Measurements from ENCODE around the gene SMAP2. TPM values are rescaled to one million over a fixed set of nuclear protein-coding genes. Genes with fewer than 3 reads are reported as not detected.

The SMAP2 gene
- total RNA-seq, 2 experiments from 2014 or later: 116 to 145 TPM

DNA sequence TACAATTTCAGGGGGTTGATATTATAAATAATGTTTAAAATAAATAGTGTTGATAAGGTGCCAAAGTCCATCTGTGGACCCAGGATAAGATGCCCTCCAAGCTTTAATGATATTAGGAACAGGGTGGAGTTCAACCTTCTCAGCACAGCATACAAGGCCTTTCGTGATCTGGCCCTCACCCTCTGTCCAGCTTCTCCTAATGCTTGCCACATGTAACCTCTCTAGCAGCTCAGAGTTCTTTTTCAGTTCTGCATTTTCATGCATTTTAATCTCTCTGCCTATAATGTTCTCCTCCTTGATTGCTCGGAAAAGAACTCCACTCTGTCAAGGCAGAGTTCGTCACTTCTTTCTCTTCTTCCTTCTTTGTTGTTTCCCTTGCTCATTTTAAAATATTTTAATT, 21.4 kb upstream of the SMAP2 start:
- no peak for DNase-seq
- H3K4me3 Mint-ChIP-seq: no peak overlapping the region
- CTCF ChIA-PET: interaction anchor here (2.0 kb wide), 1 partner anchor 14 kb away, joined by 9 read pairs; no protein-coding TSS in a partner anchor
- ATAC-seq: no peak
- no peaks in the 10 kb centered on the region for H3K4me1 Mint-ChIP-seq
- H3K36me3 Mint-ChIP-seq: peaks cover 2% of the 10 kb centered on the region
- H3K27me3 Mint-ChIP-seq: no peaks in the 10 kb centered on the region
- no peak overlapping the region for H3K27ac Mint-ChIP-seq
- no peaks in the 10 kb centered on the region for H3K9me3 Mint-ChIP-seq (ENCODE audit: low read depth)

DNA sequence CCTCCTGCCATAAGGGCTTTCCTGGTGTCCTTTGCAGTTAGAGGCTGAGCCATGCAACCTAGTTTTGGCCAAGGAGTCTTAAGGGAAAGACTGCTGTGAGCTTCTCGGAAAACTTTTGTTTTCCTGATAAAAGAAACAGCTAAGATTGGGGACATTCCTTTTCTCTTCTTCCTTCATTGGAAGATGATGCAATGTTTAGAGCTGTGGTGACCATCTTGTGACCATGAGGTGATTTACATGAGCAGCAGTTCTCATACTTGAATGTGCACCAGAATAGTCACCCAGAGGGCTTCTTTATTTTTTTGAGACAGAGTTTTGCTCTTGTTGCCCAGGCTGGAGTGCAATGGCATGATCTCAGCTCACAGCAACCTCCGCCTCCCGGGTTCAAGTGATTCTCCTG, 20.4 kb upstream of the SMAP2 start:
- CTCF ChIA-PET: interaction anchor here (2.0 kb wide), 1 partner anchor 15 kb away, joined by 9 read pairs; no protein-coding TSS in a partner anchor
- no peak for ATAC-seq
- Mint-ChIP-seq H3K27ac (no peak overlapping the region), H3K9me3 (ENCODE audit: low read depth) (peaks cover 2% of the 10 kb centered on the region), H3K4me1 (no peaks in the 10 kb centered on the region), H3K4me3 (no peak overlapping the region), H3K36me3 (peaks cover 5% of the 10 kb centered on the region), H3K27me3 (no peaks in the 10 kb centered on the region)
- DNase-seq: no peak

DNA sequence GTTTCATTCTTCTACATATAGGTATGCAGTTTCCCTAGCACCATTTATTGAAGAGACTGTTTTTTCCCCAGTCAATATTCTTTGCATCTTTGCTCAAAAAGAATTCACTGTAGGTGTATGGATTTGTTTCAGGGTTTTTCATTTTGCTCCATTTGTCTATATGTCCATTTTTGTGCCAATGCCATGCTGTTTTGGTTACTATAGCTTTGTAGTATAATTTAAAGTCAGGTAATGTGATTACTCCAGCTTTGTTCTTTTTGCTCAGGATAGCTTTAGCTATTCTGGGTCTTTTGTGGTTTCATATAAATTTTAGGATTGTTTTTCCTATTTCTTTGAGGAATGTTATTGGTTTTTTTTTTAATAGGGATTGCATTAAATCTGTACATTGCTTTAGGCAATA, 15.9 kb upstream of the SMAP2 start:
- Mint-ChIP-seq H3K4me3 (no peak overlapping the region), H3K27me3 (no peaks in the 10 kb centered on the region), H3K4me1 (peaks cover 7% of the 10 kb centered on the region), H3K27ac (no peak overlapping the region), H3K9me3 (ENCODE audit: low read depth) (peaks cover 14% of the 10 kb centered on the region), H3K36me3 (peaks cover 19% of the 10 kb centered on the region)
- ATAC-seq (no peak), DNase-seq (no peak)
- CTCF ChIA-PET: interaction anchor here (1.8 kb wide), 1 partner anchor 19 kb away, joined by 6 read pairs; no protein-coding TSS in a partner anchor

DNA sequence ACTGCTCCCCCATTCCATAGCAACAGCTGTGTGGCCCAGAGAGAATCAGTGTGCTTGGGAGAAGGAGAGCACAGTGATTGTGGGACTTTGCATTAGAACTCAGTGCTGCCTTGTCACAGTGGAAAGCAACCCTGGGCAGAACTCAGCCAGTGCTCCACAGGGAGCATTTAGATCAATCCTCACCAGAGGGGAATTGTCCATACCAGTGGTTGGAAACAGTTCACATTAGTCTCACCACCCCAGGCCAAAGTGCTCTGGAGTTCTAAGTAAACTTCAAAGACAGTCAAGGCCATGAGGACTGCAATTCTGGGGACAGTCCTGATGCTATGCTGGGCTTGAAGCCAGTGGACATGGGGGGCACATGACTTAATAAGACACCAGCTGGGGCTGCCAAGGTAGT, 12.9 kb upstream of the SMAP2 start:
- peaks cover 14% of the 10 kb centered on the region for H3K9me3 Mint-ChIP-seq (ENCODE audit: low read depth)

DNA sequence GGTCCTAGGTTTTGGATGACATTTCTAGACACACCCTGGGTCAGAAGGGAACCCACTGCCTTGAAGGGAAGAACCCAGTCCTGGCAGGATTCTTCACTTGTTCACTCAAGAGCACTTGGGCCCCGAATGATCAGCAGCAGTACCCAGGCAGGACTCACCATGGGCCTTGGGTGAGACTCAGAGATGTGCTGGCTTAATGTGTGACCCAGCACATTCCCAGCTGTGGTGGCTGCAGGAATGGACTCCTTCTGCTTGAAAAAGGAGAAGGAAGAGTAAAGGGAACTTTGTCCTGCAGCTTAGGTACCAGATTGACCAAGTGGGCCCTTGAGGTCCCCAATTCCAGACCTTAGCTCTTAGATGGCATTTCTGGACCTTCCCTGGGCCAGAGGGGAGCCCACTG, 12.3 kb upstream of the SMAP2 start:
- CTCF ChIA-PET: interaction anchor here (1.4 kb wide), 1 partner anchor 23 kb away, joined by 4 read pairs; no protein-coding TSS in a partner anchor
- H3K27ac Mint-ChIP-seq: no peak overlapping the region
- H3K4me1 Mint-ChIP-seq: peaks cover 12% of the 10 kb centered on the region
- ATAC-seq (no peak), DNase-seq (no peak)
- H3K4me3 Mint-ChIP-seq: no peak overlapping the region
- peaks cover 14% of the 10 kb centered on the region for H3K9me3 Mint-ChIP-seq (ENCODE audit: low read depth)
- peaks cover 21% of the 10 kb centered on the region for H3K36me3 Mint-ChIP-seq
- H3K27me3 Mint-ChIP-seq: no peaks in the 10 kb centered on the region

More for the DNA sequence above, 12.9 kb upstream of the SMAP2 start:
- DNase-seq (no peak), ATAC-seq (no peak)
- Mint-ChIP-seq H3K4me1 (peaks cover 12% of the 10 kb centered on the region), H3K36me3 (peaks cover 21% of the 10 kb centered on the region), H3K4me3 (no peak overlapping the region), H3K27ac (no peak overlapping the region), H3K27me3 (no peaks in the 10 kb centered on the region)
- CTCF ChIA-PET: interaction anchor here (1.4 kb wide), 1 partner anchor 22 kb away, joined by 4 read pairs; no protein-coding TSS in a partner anchor

DNA sequence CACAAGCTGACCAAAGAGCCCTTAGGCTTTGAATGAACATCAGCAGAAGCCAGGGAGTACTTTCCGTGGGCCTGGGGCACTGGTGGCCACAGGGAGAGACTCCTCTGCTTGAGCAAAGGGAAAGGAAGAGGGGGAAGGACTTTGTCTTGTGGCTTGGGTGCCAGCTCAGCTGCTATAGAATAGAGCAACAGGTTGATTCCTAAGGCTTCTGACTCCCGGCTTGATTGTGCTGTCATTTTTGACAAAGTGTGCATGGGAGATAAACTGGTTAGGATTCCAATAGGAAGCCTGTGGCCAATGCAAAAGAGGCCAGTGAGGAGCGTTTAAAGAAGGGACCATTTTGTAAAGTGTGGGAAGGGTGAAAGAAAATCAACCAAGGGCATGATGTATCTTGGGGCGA, 11.9 kb upstream of the SMAP2 start:
- no peak for DNase-seq
- CTCF ChIA-PET: interaction anchor here (1.4 kb wide), 1 partner anchor 23 kb away, joined by 4 read pairs; no protein-coding TSS in a partner anchor
- peaks cover 12% of the 10 kb centered on the region for H3K4me1 Mint-ChIP-seq
- H3K9me3 Mint-ChIP-seq (ENCODE audit: low read depth): peaks cover 14% of the 10 kb centered on the region
- H3K36me3 Mint-ChIP-seq: peaks cover 21% of the 10 kb centered on the region
- no peak for ATAC-seq
- no peaks in the 10 kb centered on the region for H3K27me3 Mint-ChIP-seq
- H3K4me3 Mint-ChIP-seq: no peak overlapping the region
- H3K27ac Mint-ChIP-seq: no peak overlapping the region

DNA sequence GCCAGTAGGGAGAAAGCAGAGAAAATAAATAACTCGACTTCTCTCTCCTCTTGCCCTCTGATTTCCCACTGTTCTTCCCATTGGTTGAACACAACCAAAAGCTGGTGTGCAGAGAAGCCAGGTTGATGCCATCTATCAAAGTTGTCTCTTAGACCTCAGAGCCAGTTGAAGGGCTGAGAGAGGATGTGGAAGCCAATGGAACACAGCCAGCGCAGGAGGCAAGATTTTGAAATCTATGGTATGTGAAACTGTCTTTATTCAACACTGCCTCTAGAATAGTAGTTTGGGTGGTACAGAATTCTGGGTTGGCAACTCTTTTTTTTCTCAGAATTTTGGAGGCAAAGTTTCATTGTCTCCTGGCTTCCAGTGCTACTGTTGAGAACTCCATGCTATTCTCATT, 11.3 kb upstream of the SMAP2 start:
- Mint-ChIP-seq H3K27me3 (no peaks in the 10 kb centered on the region), H3K4me3 (no peak overlapping the region), H3K27ac (no peak overlapping the region), H3K9me3 (ENCODE audit: low read depth) (peaks cover 14% of the 10 kb centered on the region), H3K36me3 (peaks cover 19% of the 10 kb centered on the region), H3K4me1 (peaks cover 12% of the 10 kb centered on the region)
- CTCF ChIA-PET: interaction anchor here (1.4 kb wide), 1 partner anchor 24 kb away, joined by 4 read pairs; no protein-coding TSS in a partner anchor
- ATAC-seq: no peak
- no peak for DNase-seq

DNA sequence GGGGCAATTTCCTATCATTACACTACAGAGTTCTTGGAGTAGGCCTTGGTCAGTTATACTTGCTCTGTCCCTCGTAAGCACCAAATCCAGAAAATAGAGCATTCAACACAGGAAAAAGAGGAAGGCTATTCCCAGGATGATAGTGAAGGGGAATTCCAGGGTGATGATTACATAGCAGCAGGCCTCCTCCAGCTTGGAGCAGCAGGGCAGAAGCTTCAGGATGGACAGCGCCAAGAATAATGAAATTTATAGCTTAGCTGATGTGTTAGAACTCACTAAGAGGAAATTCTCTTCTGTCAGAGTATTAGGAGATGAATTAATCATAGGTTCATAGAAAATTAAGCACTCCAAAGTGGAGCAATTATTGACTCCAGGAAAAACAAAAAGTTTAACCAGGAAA, 10.8 kb upstream of the SMAP2 start:
- H3K36me3 Mint-ChIP-seq: peaks cover 17% of the 10 kb centered on the region
- no peak overlapping the region for H3K4me3 Mint-ChIP-seq
- H3K4me1 Mint-ChIP-seq: peaks cover 12% of the 10 kb centered on the region
- CTCF ChIA-PET: no interaction called here
- DNase-seq (no peak), ATAC-seq (no peak)
- H3K27me3 Mint-ChIP-seq: no peaks in the 10 kb centered on the region
- peaks cover 14% of the 10 kb centered on the region for H3K9me3 Mint-ChIP-seq (ENCODE audit: low read depth)
- H3K27ac Mint-ChIP-seq: no peak overlapping the region

DNA sequence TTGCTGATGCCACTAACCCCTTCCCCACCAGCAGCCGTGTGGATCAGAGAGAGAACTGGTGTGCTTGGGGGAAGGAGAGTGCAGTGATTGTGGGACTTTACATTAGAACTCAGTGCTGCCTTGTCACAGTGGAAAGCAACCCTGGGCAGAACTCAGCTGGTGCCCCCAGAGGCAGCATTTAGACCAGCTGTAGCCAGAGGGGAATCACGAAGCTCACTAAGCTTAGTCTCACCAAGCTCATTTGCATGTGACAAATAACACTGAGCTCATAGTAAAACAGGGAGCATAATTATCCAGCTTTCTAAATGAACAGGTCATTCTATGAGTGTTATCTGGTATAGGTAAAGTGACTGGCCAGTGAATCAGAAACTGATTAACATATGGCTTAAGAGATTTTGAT, 9.8 kb upstream of the SMAP2 start:
- DNase-seq (no peak), ATAC-seq (no peak)
- Mint-ChIP-seq H3K9me3 (ENCODE audit: low read depth) (peaks cover 9% of the 10 kb centered on the region), H3K4me3 (no peak overlapping the region), H3K27me3 (no peaks in the 10 kb centered on the region), H3K4me1 (peaks cover 12% of the 10 kb centered on the region), H3K27ac (no peak overlapping the region), H3K36me3 (peaks cover 9% of the 10 kb centered on the region)
- CTCF ChIA-PET: interaction anchor here (0.9 to 2.0 kb wide), 5 partner anchors 19 to 219 kb away, joined by 3 to 11 read pairs (median 3); no protein-coding TSS in a partner anchor

DNA sequence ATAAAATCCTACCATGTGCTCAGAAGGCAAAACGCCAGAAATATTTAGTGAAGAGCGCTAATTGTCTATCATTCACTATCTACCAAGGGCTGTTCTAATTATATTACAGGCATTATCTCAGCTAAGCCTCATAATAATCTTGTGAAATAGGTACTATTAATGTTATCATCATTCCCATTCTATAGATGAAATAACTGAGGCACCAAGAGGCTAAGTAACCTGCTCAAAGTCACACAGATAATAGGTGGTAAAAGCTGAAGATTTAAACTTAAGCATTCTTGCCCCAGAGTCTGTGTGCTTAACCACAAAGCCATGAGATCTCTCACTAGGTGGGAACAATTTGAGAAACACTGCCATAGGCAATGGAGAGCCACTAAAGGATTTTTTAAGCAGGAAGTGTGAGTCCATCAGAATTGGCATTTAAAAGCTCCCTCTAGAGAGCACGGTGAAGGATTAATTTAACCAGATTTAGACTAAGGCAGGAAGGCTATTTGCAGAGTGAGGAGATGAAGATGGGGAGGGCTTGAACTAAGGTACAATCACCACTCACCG, 1.7 kb upstream of the SMAP2 start:
- Mint-ChIP-seq H3K27me3 (no peaks in the 10 kb centered on the region), H3K4me3 (no peak overlapping the region), H3K36me3 (peaks cover 17% of the 10 kb centered on the region), H3K27ac (no peak overlapping the region), H3K4me1 (peaks cover 26% of the 10 kb centered on the region), H3K9me3 (ENCODE audit: low read depth) (no peaks in the 10 kb centered on the region)
- CTCF ChIA-PET: interaction anchor here (1.1 to 4.8 kb wide), 5 partner anchors 10 to 219 kb away, joined by 3 to 27 read pairs (median 5); no protein-coding TSS in a partner anchor
- DNase-seq (no peak), ATAC-seq (no peak)

DNA sequence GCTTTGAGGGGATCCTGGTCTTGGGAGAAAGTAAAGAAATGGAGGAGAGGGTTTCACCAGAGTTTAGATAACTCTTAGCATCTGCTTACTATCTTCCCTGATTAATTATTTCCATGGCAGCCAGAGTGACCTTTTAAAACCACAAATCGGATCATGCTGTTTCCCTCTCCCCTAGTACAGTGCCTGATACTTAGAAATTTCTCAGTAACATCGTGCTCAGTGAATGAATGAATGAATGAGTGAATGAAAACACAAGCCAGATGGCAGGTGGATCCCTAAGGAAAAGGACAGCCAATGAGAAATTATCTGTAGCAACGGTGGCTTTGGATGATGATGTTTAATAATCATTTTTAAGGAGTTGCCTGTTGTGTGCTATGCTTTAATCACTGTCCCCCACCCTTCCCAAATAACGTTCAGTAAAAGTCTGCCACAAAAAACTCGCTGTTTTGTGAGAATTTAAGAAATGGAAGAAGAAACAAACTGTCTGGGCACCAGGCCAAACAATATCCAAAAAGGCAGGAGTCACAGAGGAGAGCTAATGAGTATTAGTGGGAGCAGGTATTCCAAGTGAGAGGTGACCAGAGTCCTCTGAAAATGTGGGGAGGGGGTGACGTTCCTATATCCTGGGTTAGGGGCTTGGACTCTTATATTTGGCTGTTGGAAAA, 737 bp upstream of the SMAP2 start:
- peak overlapping the region; percentile 78 for H3K4me3 Mint-ChIP-seq
- H3K27ac Mint-ChIP-seq: peak overlapping the region; percentile 84
- ATAC-seq (no peak), DNase-seq (no peak)
- H3K27me3 Mint-ChIP-seq: no peaks in the 10 kb centered on the region
- H3K36me3 Mint-ChIP-seq: peaks cover 24% of the 10 kb centered on the region
- CTCF ChIA-PET: interaction anchor here (0.8 to 4.8 kb wide), 12 partner anchors 9 to 288 kb away, joined by 3 to 40 read pairs (median 4); partner anchors contain the start of gene COL9A2
- no peaks in the 10 kb centered on the region for H3K9me3 Mint-ChIP-seq (ENCODE audit: low read depth)
- H3K4me1 Mint-ChIP-seq: peaks cover 35% of the 10 kb centered on the region

DNA sequence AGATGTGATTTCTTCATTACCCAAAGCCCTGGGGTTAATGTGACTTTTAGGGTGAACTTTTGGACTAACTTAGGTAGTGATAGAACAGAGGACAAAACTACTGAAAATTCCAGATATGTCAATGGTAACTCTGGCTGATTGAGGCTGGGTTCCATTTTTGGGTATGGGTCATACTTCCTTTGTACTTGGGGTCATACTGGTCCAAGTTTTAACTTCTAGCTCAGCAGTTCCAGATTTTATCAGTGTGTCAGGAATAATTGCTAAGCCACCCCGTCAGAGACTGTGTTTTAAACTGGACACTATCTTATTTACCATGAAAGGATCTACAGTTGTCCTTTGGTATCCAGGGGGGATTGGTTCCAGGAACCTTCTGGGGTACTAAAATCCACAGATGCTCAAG, 4.0 kb downstream of the SMAP2 start:
- CTCF ChIA-PET: interaction anchor here (2.6 kb wide), 1 partner anchor 9 kb away, joined by 9 read pairs; no protein-coding TSS in a partner anchor
- ATAC-seq (no peak), DNase-seq (no peak)
- Mint-ChIP-seq H3K27ac (peak overlapping the region; percentile 72), H3K9me3 (ENCODE audit: low read depth) (no peaks in the 10 kb centered on the region), H3K4me3 (peak overlapping the region; percentile 33), H3K27me3 (no peaks in the 10 kb centered on the region), H3K36me3 (peaks cover 40% of the 10 kb centered on the region), H3K4me1 (peaks cover 69% of the 10 kb centered on the region)

DNA sequence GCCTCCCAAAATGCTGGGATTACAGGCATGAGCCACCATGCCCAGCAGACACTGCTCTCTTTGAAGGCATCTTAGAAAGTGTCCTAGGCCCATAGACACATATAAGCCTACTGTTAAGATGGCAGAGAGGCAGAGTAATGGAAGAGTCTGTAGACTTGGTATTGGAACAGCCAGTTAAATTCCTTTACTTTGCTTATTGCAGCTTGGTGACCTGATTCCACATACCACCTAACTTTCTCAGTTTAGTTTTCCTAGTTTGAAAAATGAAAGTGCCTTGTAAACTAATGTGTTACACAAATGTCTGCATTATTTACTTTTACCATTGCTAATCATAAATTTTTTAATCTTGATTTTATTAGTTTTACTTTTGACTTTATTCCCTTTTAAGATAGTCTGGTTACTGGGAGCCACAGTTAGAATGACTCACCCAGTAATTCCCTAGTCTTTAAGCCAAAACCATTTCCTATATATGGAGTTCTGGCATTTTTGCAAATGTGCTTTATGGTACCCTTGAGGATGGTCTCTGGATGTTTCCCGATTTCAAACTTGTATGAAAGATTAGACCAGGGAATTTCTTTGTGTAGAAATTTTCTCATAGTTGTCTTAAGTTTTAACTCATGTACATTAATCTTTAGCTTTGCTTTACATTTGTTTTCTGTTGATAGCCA, 6.4 kb downstream of the SMAP2 start:
- H3K27me3 Mint-ChIP-seq: no peaks in the 10 kb centered on the region
- H3K36me3 Mint-ChIP-seq: peaks cover 46% of the 10 kb centered on the region

More for the DNA sequence above, 6.4 kb downstream of the SMAP2 start:
- DNase-seq (no peak), ATAC-seq (no peak)
- H3K4me3 Mint-ChIP-seq: peak overlapping the region; percentile 31
- CTCF ChIA-PET: interaction anchor here (2.1 to 3.7 kb wide), 2 partner anchors 25 to 41 kb away, joined by 7 to 18 read pairs; no protein-coding TSS in a partner anchor
- H3K27ac Mint-ChIP-seq: peak overlapping the region; percentile 98
- peaks cover 83% of the 10 kb centered on the region for H3K4me1 Mint-ChIP-seq
- no peaks in the 10 kb centered on the region for H3K9me3 Mint-ChIP-seq (ENCODE audit: low read depth)

Data from activated CD8-positive, alpha-beta memory T cell treated with anti-CD3 and anti-CD28 coated beads, Interleukin-2, amount 10 ng/mL, durations not matched to agents 7 days and 5 days (primary cell).